ENCODE data around the gene PODXL2.

The PODXL2 gene

GRCh38 chr3:127709320-127710060 lies 80.5 kb downstream of the PODXL2 start:
- no CpG with 5 or more reads among the region's 3 CpGs for WGBS (ENCODE audit: extremely low coverage, insufficient coverage, insufficient read length)
- no peak overlapping the region for H3K14ac ChIP-seq (ENCODE audit: low read length)

GRCh38 chr3:127710155-127710941 lies 81.4 kb downstream of the PODXL2 start:
- Histone ChIP-seq H2BK5ac (ENCODE audit: low read depth, low read length, poor library complexity) (no peak overlapping the region), H3K4ac (ENCODE audit: low read depth, low read length) (no peak overlapping the region), H3K23ac (ENCODE audit: low read length) (no peak overlapping the region), H3K27ac (ENCODE audit: low read depth, low read length) (no peak overlapping the region), H4K12ac (ENCODE audit: low read depth, low read length) (no peak overlapping the region), H3K4me3 (ENCODE audit: low read depth, low read length) (no peak overlapping the region), H3K4me2 (ENCODE audit: low read length) (no peak overlapping the region), H2AFZ (ENCODE audit: insufficient read depth, low read length, poor library complexity) (no peak overlapping the region), H3K79me1 (ENCODE audit: low read length) (no peaks in the 10 kb centered on the region), H3K4me1 (ENCODE audit: control insufficient read depth in 1 of 2, insufficient read depth in 2 of 2, low read length in 2 of 2) (peaks cover 0 to 2% of the 10 kb centered on the region in 2 experiments), H4K8ac (ENCODE audit: low read depth, low read length) (no peak overlapping the region), H3K36me3 (ENCODE audit: control insufficient read depth in 1 of 2, insufficient read depth in 2 of 2, low read length in 2 of 2) (no peaks in the 10 kb centered on the region), H3K18ac (ENCODE audit: low read length) (no peak overlapping the region), H3K79me2 (ENCODE audit: control insufficient read depth, insufficient read depth, low read length, poor library complexity) (no peaks in the 10 kb centered on the region), H3K27me3 (ENCODE audit: insufficient read depth, low read length) (no peaks in the 10 kb centered on the region), H3K9ac (ENCODE audit: low read length) (no peak overlapping the region), H4K91ac (ENCODE audit: low read depth, low read length) (no peak overlapping the region), H3K9me3 (ENCODE audit: insufficient read depth, low read depth, low read length) (no peaks in the 10 kb centered on the region), H2BK120ac (ENCODE audit: insufficient read depth, low read length, poor library complexity) (no peak overlapping the region), H2BK12ac (ENCODE audit: low read length) (no peak overlapping the region), H2AK5ac (ENCODE audit: low read length) (no peak overlapping the region), H3K14ac (ENCODE audit: low read length) (no peak overlapping the region)
- no CpG with 5 or more reads among the region's 18 CpGs for WGBS (ENCODE audit: extremely low coverage, insufficient coverage, insufficient read length)
- no peak for DNase-seq

More at GRCh38 chr3:127709320-127710060, 80.5 kb downstream of the PODXL2 start:
- Histone ChIP-seq H3K27me3 (ENCODE audit: insufficient read depth, low read length) (no peaks in the 10 kb centered on the region), H3K79me2 (ENCODE audit: control insufficient read depth, insufficient read depth, low read length, poor library complexity) (no peaks in the 10 kb centered on the region), H3K36me3 (ENCODE audit: control insufficient read depth in 1 of 2, insufficient read depth in 2 of 2, low read length in 2 of 2) (no peaks in the 10 kb centered on the region), H3K18ac (ENCODE audit: low read length) (no peak overlapping the region), H3K4me2 (ENCODE audit: low read length) (no peak overlapping the region), H2BK12ac (ENCODE audit: low read length) (no peak overlapping the region), H3K4me3 (ENCODE audit: low read depth, low read length) (no peak overlapping the region), H4K8ac (ENCODE audit: low read depth, low read length) (no peak overlapping the region), H3K4ac (ENCODE audit: low read depth, low read length) (no peak overlapping the region), H2BK120ac (ENCODE audit: insufficient read depth, low read length, poor library complexity) (no peak overlapping the region), H3K27ac (ENCODE audit: low read depth, low read length) (no peak overlapping the region), H3K79me1 (ENCODE audit: low read length) (no peaks in the 10 kb centered on the region), H2AFZ (ENCODE audit: insufficient read depth, low read length, poor library complexity) (no peak overlapping the region), H2BK5ac (ENCODE audit: low read depth, low read length, poor library complexity) (no peak overlapping the region), H4K91ac (ENCODE audit: low read depth, low read length) (no peak overlapping the region), H3K23ac (ENCODE audit: low read length) (no peak overlapping the region), H3K4me1 (ENCODE audit: control insufficient read depth in 1 of 2, insufficient read depth in 2 of 2, low read length in 2 of 2) (peaks cover 0 to 2% of the 10 kb centered on the region in 2 experiments), H3K9ac (ENCODE audit: low read length) (no peak overlapping the region), H3K9me3 (ENCODE audit: insufficient read depth, low read depth, low read length) (no peaks in the 10 kb centered on the region), H2AK5ac (ENCODE audit: low read length) (no peak overlapping the region), H4K12ac (ENCODE audit: low read depth, low read length) (no peak overlapping the region)
- DNase-seq, result no peak

- Histone ChIP-seq H3K79me2 (ENCODE audit: control insufficient read depth, insufficient read depth, low read length, poor library complexity) (no peaks in the 10 kb centered on the region), H3K36me3 (ENCODE audit: control insufficient read depth in 1 of 2, insufficient read depth in 2 of 2, low read length in 2 of 2) (no peaks in the 10 kb centered on the region), H2BK5ac (ENCODE audit: low read depth, low read length, poor library complexity) (no peak overlapping the region), H3K18ac (ENCODE audit: low read length) (no peak overlapping the region), H4K12ac (ENCODE audit: low read depth, low read length) (no peak overlapping the region), H2AFZ (ENCODE audit: insufficient read depth, low read length, poor library complexity) (no peak overlapping the region), H3K4ac (ENCODE audit: low read depth, low read length) (no peak overlapping the region), H3K14ac (ENCODE audit: low read length) (no peak overlapping the region), H3K4me1 (ENCODE audit: control insufficient read depth in 1 of 2, insufficient read depth in 2 of 2, low read length in 2 of 2) (peaks cover 0 to 2% of the 10 kb centered on the region in 2 experiments), H3K9ac (ENCODE audit: low read length) (no peak overlapping the region), H3K27me3 (ENCODE audit: insufficient read depth, low read length) (no peaks in the 10 kb centered on the region), H2BK120ac (ENCODE audit: insufficient read depth, low read length, poor library complexity) (no peak overlapping the region), H4K91ac (ENCODE audit: low read depth, low read length) (no peak overlapping the region), H2BK12ac (ENCODE audit: low read length) (no peak overlapping the region), H4K8ac (ENCODE audit: low read depth, low read length) (no peak overlapping the region), H3K23ac (ENCODE audit: low read length) (no peak overlapping the region), H3K4me2 (ENCODE audit: low read length) (no peak overlapping the region), H2AK5ac (ENCODE audit: low read length) (no peak overlapping the region), H3K4me3 (ENCODE audit: low read depth, low read length) (no peak overlapping the region), H3K27ac (ENCODE audit: low read depth, low read length) (no peak overlapping the region), H3K9me3 (ENCODE audit: insufficient read depth, low read depth, low read length) (no peaks in the 10 kb centered on the region), H3K79me1 (ENCODE audit: low read length) (no peaks in the 10 kb centered on the region)
- DNase-seq, result no peak
- WGBS (ENCODE audit: extremely low coverage, insufficient coverage, insufficient read length), result no CpG with 5 or more reads among the region's 14 CpGs
These were observed 82.2 kb downstream of the PODXL2 start for GRCh38 chr3:127711021-127711695.

- Histone ChIP-seq H3K9me3 (ENCODE audit: insufficient read depth, low read depth, low read length) (no peaks in the 10 kb centered on the region), H4K91ac (ENCODE audit: low read depth, low read length) (no peak overlapping the region), H3K14ac (ENCODE audit: low read length) (no peak overlapping the region), H3K79me2 (ENCODE audit: control insufficient read depth, insufficient read depth, low read length, poor library complexity) (no peaks in the 10 kb centered on the region), H2BK12ac (ENCODE audit: low read length) (no peak overlapping the region), H3K9ac (ENCODE audit: low read length) (no peak overlapping the region), H2AFZ (ENCODE audit: insufficient read depth, low read length, poor library complexity) (no peak overlapping the region), H3K4me3 (ENCODE audit: low read depth, low read length) (no peak overlapping the region), H3K27ac (ENCODE audit: low read depth, low read length) (no peak overlapping the region), H3K18ac (ENCODE audit: low read length) (no peak overlapping the region), H2BK5ac (ENCODE audit: low read depth, low read length, poor library complexity) (no peak overlapping the region), H3K36me3 (ENCODE audit: control insufficient read depth in 1 of 2, insufficient read depth in 2 of 2, low read length in 2 of 2) (no peaks in the 10 kb centered on the region), H3K4ac (ENCODE audit: low read depth, low read length) (no peak overlapping the region), H3K4me2 (ENCODE audit: low read length) (no peak overlapping the region), H3K23ac (ENCODE audit: low read length) (no peak overlapping the region), H2BK120ac (ENCODE audit: insufficient read depth, low read length, poor library complexity) (no peak overlapping the region), H4K8ac (ENCODE audit: low read depth, low read length) (no peak overlapping the region), H3K4me1 (ENCODE audit: control insufficient read depth in 1 of 2, insufficient read depth in 2 of 2, low read length in 2 of 2) (peaks cover 0 to 2% of the 10 kb centered on the region in 2 experiments), H3K27me3 (ENCODE audit: insufficient read depth, low read length) (no peaks in the 10 kb centered on the region), H4K12ac (ENCODE audit: low read depth, low read length) (no peak overlapping the region), H3K79me1 (ENCODE audit: low read length) (no peaks in the 10 kb centered on the region), H2AK5ac (ENCODE audit: low read length) (no peak overlapping the region)
- WGBS (ENCODE audit: extremely low coverage, insufficient coverage, insufficient read length), result no CpG with 5 or more reads among the region's 14 CpGs
- no peak for DNase-seq
These were observed 82.9 kb downstream of the PODXL2 start for GRCh38 chr3:127711896-127712295.

Measured in trophoblast cell (in vitro differentiated cells and primary cell).